Esophagus (tissue), 2 donors: ENCODE results near the gene TMEM151A. TPM values are rescaled to one million over a fixed set of nuclear protein-coding genes. Genes with fewer than 3 reads are reported as not detected.
A peak's percentile ranks its signal among the peaks of the same experiment; 100 is the strongest.

Experiments
- H3K27ac ChIP-seq, 2 donors: one replicate each; pipeline ENCODE4 v1.5.1; 2013; ENCODE audit warnings: low read depth in 2 of 2, mild to moderate bottlenecking in 2 of 2, inconsistent platforms in 1 of 2, low read length in 1 of 2, moderate library complexity in 1 of 2
- H3K27me3 ChIP-seq, 2 donors: one replicate each; pipeline ENCODE4 v1.6.1; 2013; ENCODE audit warnings: low read length in 2 of 2, control low read depth in 1 of 2, mild to moderate bottlenecking in 1 of 2; ENCODE audit not compliant: insufficient read depth in 2 of 2, control insufficient read depth in 1 of 2
- H3K36me3 ChIP-seq, 2 donors: one replicate each; pipeline ENCODE4 v1.6.1; 2013; ENCODE audit warnings: low read length in 1 of 2; ENCODE audit not compliant: control insufficient read depth in 2 of 2, insufficient read depth in 2 of 2
- H3K4me1 ChIP-seq, 2 donors: one replicate each; pipeline ENCODE4 v1.6.1; 2013; ENCODE audit warnings: low read length in 1 of 2; ENCODE audit not compliant: control insufficient read depth in 2 of 2, insufficient read depth in 2 of 2
- H3K4me3 ChIP-seq, 2 donors: one replicate each; pipeline ENCODE4 v1.5.1; 2013; ENCODE audit warnings: low read length in 2 of 2, mild to moderate bottlenecking in 2 of 2, low read depth in 1 of 2, moderate library complexity in 1 of 2
- H3K9me3 ChIP-seq, 2 donors: one replicate each; pipeline ENCODE4 v1.6.1; 2013; ENCODE audit warnings: mild to moderate bottlenecking in 2 of 2, low read depth in 1 of 2, low read length in 1 of 2, moderate library complexity in 1 of 2; ENCODE audit not compliant: control insufficient read depth in 2 of 2, insufficient read depth in 1 of 2
- WGBS, 2 donors: extraction: QIAGEN DNeasy Blood & Tissue Kit; methylation state at CpG; one replicate each; pipeline ENCODE4 v1.1.7; 2013; 5-methylcytosine and 5-hydroxymethylcytosine counted together
- polyA plus RNA-seq, 2 donors: library from polyadenylated mRNA; stranded (reverse); fragments of 200-250 nt; gene quantifications; one replicate each; pipeline ENCODE4 v1.2.3, GENCODE V29; 2013
- donor health status: healthy with polysubstance abuse.
- donor health status: Bipolar disorder and iron deficiency.

Gene TMEM151A
- polyA plus RNA-seq, 2 donors = 0.01 to 0.04 TPM

DNA sequence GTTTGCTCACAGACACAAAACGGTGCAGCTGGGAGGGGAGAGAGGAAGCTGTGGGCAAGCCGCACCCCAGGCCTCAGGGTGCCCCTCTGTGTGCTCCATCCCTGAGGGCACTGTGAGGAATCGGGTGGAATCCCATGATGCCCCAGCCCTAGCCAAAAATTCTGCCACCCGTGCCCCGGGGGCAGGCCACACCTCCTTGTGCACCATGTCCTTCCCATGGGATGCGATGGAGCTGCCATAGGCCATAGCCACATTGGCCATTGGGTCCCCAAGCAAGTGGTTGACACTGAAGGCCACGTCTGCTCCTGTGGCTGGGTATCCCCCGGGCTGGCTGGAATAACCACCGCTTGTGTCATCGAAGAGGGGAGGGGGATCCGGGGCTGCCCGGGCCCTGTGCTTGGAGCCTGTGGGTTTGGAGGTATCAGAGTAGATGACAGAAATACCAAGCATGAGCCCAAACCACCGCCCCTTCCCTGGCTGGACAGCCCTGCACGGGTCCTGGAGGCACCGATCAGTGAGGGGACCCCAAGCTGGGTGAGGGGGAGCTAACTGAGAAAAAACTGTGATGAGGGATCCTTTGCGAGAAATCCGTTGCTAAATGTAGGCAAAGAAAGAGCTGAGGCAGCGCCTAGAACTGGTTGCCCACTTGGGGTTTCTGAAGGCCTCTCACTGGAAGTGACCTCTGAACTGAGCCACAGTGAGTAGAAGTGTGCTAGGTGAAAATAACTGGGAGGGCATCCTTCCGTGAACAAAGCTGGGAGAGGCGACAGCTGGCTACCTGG is 3.6 kb upstream of the TMEM151A start:
- peaks cover 0 to 14% of the 10 kb centered on the region in 2 donors for H3K36me3 ChIP-seq
- 34 to 36% methylated on average over 19 to 20 of the region's 20 CpGs for WGBS, 2 donors
- H3K27ac ChIP-seq = peak overlapping the region; percentile 91 to 96
- peaks cover 11 to 32% of the 10 kb centered on the region in 2 donors for H3K4me1 ChIP-seq
- peaks cover 0 to 9% of the 10 kb centered on the region in 2 donors for H3K27me3 ChIP-seq
- H3K4me3 ChIP-seq = peak overlapping the region; percentile 73 to 90
- H3K9me3 ChIP-seq = no peaks in the 10 kb centered on the region

DNA sequence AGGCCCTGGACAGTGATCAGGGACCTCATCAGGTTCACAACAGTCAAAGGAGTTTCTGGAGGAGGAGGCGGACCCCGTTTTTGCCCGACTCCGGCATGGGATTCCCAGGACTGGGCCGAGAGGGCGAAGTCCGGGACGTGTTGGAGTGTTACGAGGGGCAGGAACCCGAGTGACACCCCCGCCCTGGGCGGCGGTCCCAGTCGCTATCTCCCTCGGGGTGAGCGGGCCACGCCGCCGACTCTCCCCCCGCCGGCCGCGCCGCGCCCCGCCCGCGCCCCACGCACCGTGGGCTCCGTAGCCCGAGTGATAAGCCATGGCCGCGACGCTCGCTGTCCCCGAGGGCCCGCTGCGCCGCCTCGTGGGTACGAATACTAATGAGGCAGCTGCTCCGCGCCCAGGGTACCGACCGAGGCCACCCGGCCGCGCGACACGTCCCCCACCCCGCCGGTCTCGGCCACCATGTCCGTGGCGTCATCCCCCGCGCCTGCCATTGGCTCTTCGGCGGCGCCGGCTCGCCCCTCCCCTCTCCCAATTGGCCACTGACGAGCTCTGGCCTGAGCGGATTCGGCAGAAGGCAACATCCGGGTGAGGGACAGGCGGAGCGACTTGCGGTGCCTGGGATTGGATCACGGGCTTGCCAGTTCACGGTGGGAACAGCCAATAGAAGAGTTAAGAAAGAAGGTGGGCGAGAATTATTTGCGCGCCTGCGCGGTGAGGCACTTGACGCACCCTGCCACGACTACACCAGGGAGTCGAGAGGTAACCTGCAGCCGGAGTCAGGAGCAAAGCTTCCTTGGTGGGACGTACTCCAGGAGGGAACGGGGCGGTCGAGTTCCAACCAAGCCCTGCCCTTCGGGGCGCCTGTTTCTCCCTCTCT is 2.8 kb upstream of the TMEM151A start, which contains the start of gene YIF1A:
Gene YIF1A (minus strand): TSS at position 473 of the 877 bp plus-strand sequence. CDS start 158 bp downstream, at position 315.
- H3K27ac ChIP-seq = peak within 1 kb of the TSS; percentile 93 to 96
- peaks cover 0 to 14% of the 10 kb centered on the region in 2 donors for H3K36me3 ChIP-seq
- 0 to 1% methylated on average over 64 to 87 of the region's 87 CpGs for WGBS, 2 donors
- H3K4me1 ChIP-seq = peaks cover 11 to 32% of the 10 kb centered on the region in 2 donors
- H3K27me3 ChIP-seq = peaks cover 0 to 9% of the 10 kb centered on the region in 2 donors
- peak within 1 kb of the TSS; percentile 73 to 90 for H3K4me3 ChIP-seq
- no peaks in the 10 kb centered on the region for H3K9me3 ChIP-seq

DNA sequence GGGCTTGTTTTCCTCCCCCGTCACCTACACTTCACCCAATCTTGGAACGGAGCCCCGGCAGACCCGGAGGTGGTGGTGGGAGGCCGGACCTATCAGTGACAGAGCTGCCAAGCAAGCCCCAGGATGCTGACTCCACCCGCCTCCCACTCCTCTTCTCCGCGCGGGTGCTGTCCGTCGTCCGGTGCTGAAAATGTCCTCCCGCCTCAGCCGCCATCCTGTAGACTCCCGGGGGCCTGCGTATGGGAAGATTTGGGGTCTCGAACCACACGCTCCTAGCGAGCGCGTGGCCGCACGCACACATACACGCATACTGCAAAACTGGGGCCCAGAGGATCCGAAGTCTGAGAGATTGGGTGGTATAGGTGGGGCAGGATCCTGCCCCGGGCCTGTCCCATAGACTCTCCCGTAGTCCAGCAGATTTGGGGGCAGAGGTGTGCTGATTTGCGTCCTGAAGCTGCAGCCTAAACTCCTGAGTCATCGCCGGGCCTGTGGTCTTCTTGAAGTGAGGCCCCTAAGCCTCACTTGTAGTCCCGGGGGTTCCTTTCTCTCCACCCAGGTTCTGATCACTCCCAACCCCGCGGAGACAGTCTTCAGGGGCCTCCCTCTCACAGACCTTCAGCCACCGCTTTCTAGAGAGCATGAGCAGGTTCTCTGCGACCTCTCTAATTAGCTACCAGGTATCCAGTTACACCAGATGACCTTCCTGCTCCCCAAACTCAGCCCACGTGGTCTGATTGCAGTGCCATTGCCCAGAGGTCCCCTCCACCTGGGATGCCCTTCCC is 2.0 kb upstream of the TMEM151A start:
- Histone ChIP-seq H3K36me3 (peaks cover 0 to 7% of the 10 kb centered on the region in 2 donors), H3K9me3 (no peaks in the 10 kb centered on the region), H3K27me3 (peaks cover 0 to 9% of the 10 kb centered on the region in 2 donors), H3K27ac (peak overlapping the region; percentile 89 to 93), H3K4me1 (peaks cover 11 to 32% of the 10 kb centered on the region in 2 donors), H3K4me3 (peak overlapping the region; percentile 50 to 52)
- WGBS, 2 donors = 11% methylated on average over 36 of the region's 36 CpGs

DNA sequence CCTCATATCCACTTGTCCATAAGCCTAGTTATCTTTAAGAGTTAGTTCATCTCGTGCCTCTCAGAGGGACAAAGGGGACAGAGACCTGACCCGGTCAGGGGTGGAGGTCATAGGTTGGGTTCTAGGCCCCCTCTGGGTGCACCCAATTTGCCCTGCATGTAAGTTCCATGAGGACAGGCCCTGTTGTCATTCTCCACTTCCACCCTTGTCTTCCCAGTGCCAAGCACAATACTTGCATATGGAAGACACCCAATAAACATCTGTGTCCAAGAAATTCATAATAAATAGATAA is 1.4 kb upstream of the TMEM151A start:
- H3K4me3 ChIP-seq = no peak overlapping the region
- peaks cover 0 to 9% of the 10 kb centered on the region in 2 donors for H3K27me3 ChIP-seq
- no peaks in the 10 kb centered on the region for H3K9me3 ChIP-seq
- 71 to 81% methylated on average over 2 of the region's 2 CpGs for WGBS, 2 donors
- peaks cover 0 to 6% of the 10 kb centered on the region in 2 donors for H3K36me3 ChIP-seq
- H3K27ac ChIP-seq = no peak overlapping the region
- H3K4me1 ChIP-seq = peaks cover 11 to 32% of the 10 kb centered on the region in 2 donors

DNA sequence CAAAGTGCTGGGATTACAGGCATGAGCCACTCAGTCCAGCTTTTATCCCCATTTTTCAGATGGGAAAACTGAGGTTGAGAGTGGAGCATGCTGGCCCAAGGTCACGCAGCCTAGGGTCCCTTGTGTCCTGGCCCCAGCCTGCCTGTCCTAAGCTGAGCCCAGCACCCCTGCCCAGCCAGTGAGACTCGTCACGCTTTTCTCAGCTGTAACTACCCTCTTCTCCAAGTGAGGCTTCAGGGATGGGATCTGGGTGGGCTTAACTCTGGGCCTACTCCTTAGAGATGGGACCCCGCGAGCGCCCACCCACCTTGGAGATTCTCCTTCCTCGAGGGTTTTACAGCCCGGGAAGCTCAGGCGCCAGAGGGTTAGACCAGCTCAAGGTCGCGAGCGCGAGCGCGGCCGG is 390 bp upstream of the TMEM151A start:
- H3K36me3 ChIP-seq = peaks cover 0 to 4% of the 10 kb centered on the region in 2 donors
- H3K4me3 ChIP-seq = peak overlapping the region in 1 of 2 donors; percentile 50
- WGBS, 2 donors = 19 to 20% methylated on average over 16 of the region's 16 CpGs
- H3K27me3 ChIP-seq = peaks cover 0 to 9% of the 10 kb centered on the region in 2 donors
- no peak overlapping the region for H3K27ac ChIP-seq
- no peaks in the 10 kb centered on the region for H3K9me3 ChIP-seq
- peaks cover 11 to 30% of the 10 kb centered on the region in 2 donors for H3K4me1 ChIP-seq

DNA sequence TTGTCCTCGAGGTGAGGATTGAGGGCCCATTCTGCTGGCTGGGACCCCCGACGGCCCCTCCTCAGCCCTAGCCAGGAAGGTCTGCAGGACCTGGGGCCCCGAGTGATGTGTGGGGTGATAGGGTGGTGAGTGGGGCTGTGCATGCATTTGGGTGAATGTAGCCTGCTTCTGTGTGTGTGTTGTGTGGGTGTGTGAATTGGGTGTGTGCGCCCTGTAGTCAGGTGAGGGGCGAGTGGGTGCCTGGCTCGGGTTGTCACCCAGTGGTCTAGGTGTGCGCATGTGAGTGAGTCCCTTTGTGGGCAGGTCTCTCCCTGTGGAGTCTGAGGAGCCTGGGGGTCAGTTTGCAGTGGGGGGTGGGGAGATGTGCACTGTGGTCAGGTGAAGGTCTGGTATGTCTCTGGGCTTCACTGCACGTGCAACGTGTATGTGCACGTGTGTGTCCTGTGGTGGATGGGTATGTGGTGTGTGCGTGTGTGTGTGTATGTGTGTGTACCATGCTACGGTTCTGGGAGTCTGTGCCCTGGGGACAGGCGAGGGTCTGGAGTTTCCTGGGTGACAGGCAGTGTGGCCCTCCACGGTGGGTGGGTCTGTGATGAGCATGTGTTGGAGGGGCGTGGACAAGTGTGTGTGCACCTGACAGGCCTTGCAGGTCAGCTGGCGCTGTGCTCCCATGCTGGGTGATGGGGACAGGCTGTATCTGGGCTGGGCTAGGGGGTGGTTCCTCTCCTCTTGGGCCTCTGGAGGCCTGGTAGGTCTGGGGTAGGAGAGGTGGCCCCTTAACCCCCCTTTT is 1.0 kb downstream of the TMEM151A start:
- H3K27ac ChIP-seq = no peak overlapping the region
- no peak overlapping the region for H3K4me3 ChIP-seq
- WGBS, 2 donors = 41 to 47% methylated on average over 17 of the region's 17 CpGs
- peaks cover 0 to 9% of the 10 kb centered on the region in 2 donors for H3K27me3 ChIP-seq
- no peaks in the 10 kb centered on the region for H3K9me3 ChIP-seq
- peaks cover 9 to 27% of the 10 kb centered on the region in 2 donors for H3K4me1 ChIP-seq
- no peaks in the 10 kb centered on the region for H3K36me3 ChIP-seq

DNA sequence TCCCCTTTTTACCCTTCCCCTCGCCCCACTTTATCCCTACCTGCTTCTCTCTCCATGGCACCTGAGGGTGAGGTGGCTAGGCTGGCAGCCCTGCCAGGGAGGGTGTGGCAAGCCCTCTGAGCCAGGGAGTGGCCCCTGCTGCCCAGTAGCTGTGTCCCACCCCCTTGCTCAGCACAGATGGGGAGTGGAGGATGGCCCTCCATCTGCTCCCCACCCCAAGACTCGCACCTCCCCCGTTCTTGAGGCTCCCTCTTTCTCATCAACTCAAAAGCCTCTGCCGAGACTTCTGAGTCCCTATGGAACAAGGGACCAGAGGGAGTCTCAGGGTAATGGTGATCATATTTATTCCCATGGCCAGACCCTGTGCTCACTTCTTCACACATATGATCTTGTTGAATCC is 1.7 kb downstream of the TMEM151A start:
- peaks cover 0 to 9% of the 10 kb centered on the region in 2 donors for H3K27me3 ChIP-seq

DNA sequence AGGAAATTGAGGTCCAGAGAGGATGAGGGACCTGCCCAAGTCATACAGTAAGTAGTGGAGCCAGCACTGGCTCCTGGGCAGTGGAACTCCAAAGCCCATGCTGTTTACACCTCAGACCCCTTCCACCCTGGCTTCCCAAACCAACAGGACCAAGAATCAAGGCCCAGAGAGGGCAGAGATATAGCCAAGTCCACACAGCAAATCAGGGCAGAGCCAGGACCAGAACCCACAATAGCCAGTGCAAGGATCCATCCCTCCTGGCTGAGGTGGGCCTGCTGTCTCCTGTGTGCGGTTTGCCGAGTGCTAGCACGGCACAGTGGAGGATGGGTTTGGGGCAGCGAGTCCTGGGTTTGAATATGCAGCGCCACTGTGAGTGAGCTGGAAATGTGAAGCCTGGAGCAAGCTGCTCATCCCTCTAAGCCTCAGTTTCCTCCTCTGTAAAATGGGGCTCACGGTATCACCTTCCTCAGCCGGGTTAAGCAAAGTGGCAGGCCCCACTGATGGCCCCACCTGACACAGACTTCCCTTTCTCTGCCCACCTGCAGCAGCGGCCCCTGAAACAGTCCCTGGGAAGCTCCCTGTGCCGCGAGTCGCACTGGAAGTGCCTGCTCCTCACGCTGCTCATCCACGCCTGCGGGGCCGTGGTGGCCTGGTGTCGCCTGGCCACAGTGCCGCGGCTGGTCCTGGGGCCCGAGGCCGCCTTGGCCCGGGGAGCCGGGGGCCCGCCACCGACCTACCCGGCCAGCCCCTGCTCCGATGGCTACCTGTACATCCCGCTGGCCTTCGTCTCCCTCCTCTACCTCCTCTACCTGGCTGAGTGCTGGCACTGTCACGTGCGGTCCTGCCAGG is 2.3 kb downstream of the TMEM151A start:
- no peaks in the 10 kb centered on the region for H3K9me3 ChIP-seq
- H3K4me1 ChIP-seq = peaks cover 5 to 19% of the 10 kb centered on the region in 2 donors
- H3K27ac ChIP-seq = no peak overlapping the region
- H3K4me3 ChIP-seq = no peak overlapping the region
- WGBS, 2 donors = 78 to 79% methylated on average over 29 to 30 of the region's 30 CpGs
- no peaks in the 10 kb centered on the region for H3K36me3 ChIP-seq
- peaks cover 0 to 9% of the 10 kb centered on the region in 2 donors for H3K27me3 ChIP-seq

More for the DNA sequence above, 1.7 kb downstream of the TMEM151A start:
- H3K27ac ChIP-seq = no peak overlapping the region
- H3K9me3 ChIP-seq = no peaks in the 10 kb centered on the region
- H3K4me3 ChIP-seq = no peak overlapping the region
- no peaks in the 10 kb centered on the region for H3K36me3 ChIP-seq
- peaks cover 5 to 21% of the 10 kb centered on the region in 2 donors for H3K4me1 ChIP-seq
- 62 to 67% methylated on average over 4 of the region's 4 CpGs for WGBS, 2 donors
